Measurements from ENCODE around the gene GRAMD1B.

Gene GRAMD1B

GRCh38 chr11:123584737-123585136 lies 154.7 kb downstream of the GRAMD1B start:
- no peak for DNase-seq (ENCODE audit: low read depth in 1 of 2, low spot score in 1 of 2)

GRCh38 chr11:123585206-123585605 lies 155.1 kb downstream of the GRAMD1B start:
- no peak for DNase-seq (ENCODE audit: low read depth in 1 of 2, low spot score in 1 of 2)

GRCh38 chr11:123585706-123586105 lies 155.6 kb downstream of the GRAMD1B start:
- DNase-seq (ENCODE audit: low read depth in 1 of 2, low spot score in 1 of 2), result no peak

GRCh38 chr11:123586568-123586967 lies 156.5 kb downstream of the GRAMD1B start:
- DNase-seq (ENCODE audit: low read depth in 1 of 2, low spot score in 1 of 2), result no peak

GRCh38 chr11:123587044-123587443 lies 157.0 kb downstream of the GRAMD1B start:
- DNase-seq (ENCODE audit: low read depth in 1 of 2, low spot score in 1 of 2), result no peak

GRCh38 chr11:123587559-123587958 lies 157.5 kb downstream of the GRAMD1B start:
- no peak for DNase-seq (ENCODE audit: low read depth in 1 of 2, low spot score in 1 of 2)

- DNase-seq (ENCODE audit: low read depth in 1 of 2, low spot score in 1 of 2), result no peak
These were observed 158.2 kb downstream of the GRAMD1B start for GRCh38 chr11:123588117-123588863.

- no peak for DNase-seq (ENCODE audit: low read depth in 1 of 2, low spot score in 1 of 2)
These were observed 158.8 kb downstream of the GRAMD1B start for GRCh38 chr11:123588864-123589262.

- DNase-seq (ENCODE audit: low read depth in 1 of 2, low spot score in 1 of 2), result no peak
These were observed 160.3 kb downstream of the GRAMD1B start for GRCh38 chr11:123590296-123590912.

GRCh38 chr11:123593570-123593969 lies 163.5 kb downstream of the GRAMD1B start:
- no peak for DNase-seq (ENCODE audit: low read depth in 1 of 2, low spot score in 1 of 2)

GRCh38 chr11:123594188-123594901 lies 164.3 kb downstream of the GRAMD1B start:
- no peak for DNase-seq (ENCODE audit: low read depth in 1 of 2, low spot score in 1 of 2)

- no peak for DNase-seq (ENCODE audit: low read depth in 1 of 2, low spot score in 1 of 2)
These were observed 164.9 kb downstream of the GRAMD1B start for GRCh38 chr11:123594921-123595320.

GRCh38 chr11:123597859-123598258 lies 167.8 kb downstream of the GRAMD1B start:
- DNase-seq (ENCODE audit: low read depth in 1 of 2, low spot score in 1 of 2), result no peak

- no peak for DNase-seq (ENCODE audit: low read depth in 1 of 2, low spot score in 1 of 2)
These were observed 171.1 kb downstream of the GRAMD1B start for GRCh38 chr11:123601136-123601535.

GRCh38 chr11:123601743-123602142 lies 171.7 kb downstream of the GRAMD1B start:
- DNase-seq (ENCODE audit: low read depth in 1 of 2, low spot score in 1 of 2), result no peak

GRCh38 chr11:123603666-123604065 lies 173.6 kb downstream of the GRAMD1B start:
- no peak for DNase-seq (ENCODE audit: low read depth in 1 of 2, low spot score in 1 of 2)

- DNase-seq (ENCODE audit: low read depth in 1 of 2, low spot score in 1 of 2), result no peak
These were observed 177.7 kb downstream of the GRAMD1B start for GRCh38 chr11:123607781-123608180.

- DNase-seq (ENCODE audit: low read depth in 1 of 2, low spot score in 1 of 2), result no peak
These were observed 178.3 kb downstream of the GRAMD1B start for GRCh38 chr11:123608371-123608770.

- DNase-seq (ENCODE audit: low read depth in 1 of 2, low spot score in 1 of 2), result no peak
These were observed 178.9 kb downstream of the GRAMD1B start for GRCh38 chr11:123608945-123609344.

- no peak for DNase-seq (ENCODE audit: low read depth in 1 of 2, low spot score in 1 of 2)
These were observed 181.6 kb downstream of the GRAMD1B start for GRCh38 chr11:123611698-123612097.

GRCh38 chr11:123616505-123617198 lies 186.6 kb downstream of the GRAMD1B start:
- no peak for DNase-seq (ENCODE audit: low read depth in 1 of 2, low spot score in 1 of 2)

- no peak for DNase-seq (ENCODE audit: low read depth in 1 of 2, low spot score in 1 of 2)
These were observed 192.5 kb downstream of the GRAMD1B start for GRCh38 chr11:123622576-123622975.

Data from activated T-helper 1 cell treated with anti-CD3 and anti-CD28 coated beads, Interleukin-2, amount 50 U/mL, for 16 hours (primary cell).